Measurements from ENCODE around the gene HMGCS2. TPM values are rescaled to one million over a fixed set of nuclear protein-coding genes. Genes with fewer than 3 reads are reported as not detected.

The HMGCS2 gene
- total RNA-seq, 1 donor from 2014 or later, result not detected

GRCh38 chr1:119762953-119763352 is 5.8 kb downstream of the HMGCS2 start:
- DNase-seq (ENCODE audit: low read depth), result no peak

GRCh38 chr1:119762409-119762808 is 6.3 kb downstream of the HMGCS2 start:
- no peak for DNase-seq (ENCODE audit: low read depth)

GRCh38 chr1:119758584-119758983 is 10.1 kb downstream of the HMGCS2 start:
- DNase-seq (ENCODE audit: low read depth), result no peak

GRCh38 chr1:119752592-119752991 is 16.1 kb downstream of the HMGCS2 start:
- no peak for DNase-seq (ENCODE audit: low read depth)

- DNase-seq (ENCODE audit: low read depth), result no peak
These were observed 20.7 kb downstream of the HMGCS2 start for GRCh38 chr1:119748040-119748439.

GRCh38 chr1:119747451-119747850 is 21.3 kb downstream of the HMGCS2 start:
- no peak for DNase-seq (ENCODE audit: low read depth)

GRCh38 chr1:119745034-119745433 is 23.7 kb downstream of the HMGCS2 start:
- DNase-seq (ENCODE audit: low read depth), result no peak

- DNase-seq (ENCODE audit: low read depth), result no peak
These were observed 24.1 kb downstream of the HMGCS2 start for GRCh38 chr1:119744598-119744942.

- peak; percentile 86 for DNase-seq (ENCODE audit: low read depth)
These were observed 24.7 kb downstream of the HMGCS2 start for GRCh38 chr1:119743776-119744597.

- DNase-seq (ENCODE audit: low read depth), result no peak
These were observed 25.4 kb downstream of the HMGCS2 start for GRCh38 chr1:119743308-119743707.

GRCh38 chr1:119742677-119743076 is 26.0 kb downstream of the HMGCS2 start:
- DNase-seq (ENCODE audit: low read depth), result no peak

GRCh38 chr1:119742202-119742601 is 26.5 kb downstream of the HMGCS2 start:
- DNase-seq (ENCODE audit: low read depth), result peak; percentile 54

- no peak for DNase-seq (ENCODE audit: low read depth)
These were observed 27.6 kb downstream of the HMGCS2 start for GRCh38 chr1:119740896-119741780.

- DNase-seq (ENCODE audit: low read depth), result no peak
These were observed 28.4 kb downstream of the HMGCS2 start for GRCh38 chr1:119740261-119740660.

- DNase-seq (ENCODE audit: low read depth), result no peak
These were observed 29.6 kb downstream of the HMGCS2 start for GRCh38 chr1:119739150-119739549.

- DNase-seq (ENCODE audit: low read depth), result no peak
These were observed 30.5 kb downstream of the HMGCS2 start for GRCh38 chr1:119738100-119738720.

GRCh38 chr1:119737040-119737682 is 31.5 kb downstream of the HMGCS2 start:
- DNase-seq (ENCODE audit: low read depth), result peak; percentile 85

- DNase-seq (ENCODE audit: low read depth), result no peak
These were observed 32.1 kb downstream of the HMGCS2 start for GRCh38 chr1:119736649-119737039.

- no peak for DNase-seq (ENCODE audit: low read depth)
These were observed 33.5 kb downstream of the HMGCS2 start for GRCh38 chr1:119735217-119735616.

- DNase-seq (ENCODE audit: low read depth), result no peak
These were observed 35.0 kb downstream of the HMGCS2 start for GRCh38 chr1:119733754-119734153.

GRCh38 chr1:119732465-119733168 is 36.1 kb downstream of the HMGCS2 start:
- DNase-seq (ENCODE audit: low read depth), result no peak

Data from myocyte (in vitro differentiated cells).